Measurements from ENCODE around the gene WNT7B.
A peak's percentile ranks its signal among the peaks of the same experiment; 100 is the strongest.

WNT7B gene

DNA sequence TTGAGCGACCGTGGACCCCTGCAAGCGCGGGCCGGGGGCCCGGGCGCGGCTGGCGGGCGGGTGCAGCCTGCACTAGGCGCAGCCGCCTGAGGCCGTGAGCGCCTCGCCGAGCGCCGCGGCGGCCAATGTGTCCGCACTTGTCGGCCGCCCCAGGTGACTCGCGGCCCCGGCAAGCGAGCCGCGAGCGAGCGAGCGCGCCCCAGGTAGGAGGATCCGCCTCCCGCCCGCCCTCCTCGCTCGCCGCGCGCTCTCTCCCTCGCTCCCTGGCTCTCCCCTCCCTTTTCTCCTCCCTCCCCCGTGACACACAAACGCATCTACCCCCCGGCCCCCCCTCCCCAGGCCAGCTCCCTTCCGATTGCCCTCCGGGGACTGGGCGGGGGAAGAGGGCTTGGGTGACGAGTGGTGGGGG is at the start of gene WNT7B:
Gene WNT7B (minus strand): TSS at position 160 of the 409 bp plus-strand sequence. CDS start 408 bp downstream, outside the sequence.
- DNase-seq (ENCODE audit: low read depth in 2 of 3, low spot score in 1 of 3), result no peak

DNA sequence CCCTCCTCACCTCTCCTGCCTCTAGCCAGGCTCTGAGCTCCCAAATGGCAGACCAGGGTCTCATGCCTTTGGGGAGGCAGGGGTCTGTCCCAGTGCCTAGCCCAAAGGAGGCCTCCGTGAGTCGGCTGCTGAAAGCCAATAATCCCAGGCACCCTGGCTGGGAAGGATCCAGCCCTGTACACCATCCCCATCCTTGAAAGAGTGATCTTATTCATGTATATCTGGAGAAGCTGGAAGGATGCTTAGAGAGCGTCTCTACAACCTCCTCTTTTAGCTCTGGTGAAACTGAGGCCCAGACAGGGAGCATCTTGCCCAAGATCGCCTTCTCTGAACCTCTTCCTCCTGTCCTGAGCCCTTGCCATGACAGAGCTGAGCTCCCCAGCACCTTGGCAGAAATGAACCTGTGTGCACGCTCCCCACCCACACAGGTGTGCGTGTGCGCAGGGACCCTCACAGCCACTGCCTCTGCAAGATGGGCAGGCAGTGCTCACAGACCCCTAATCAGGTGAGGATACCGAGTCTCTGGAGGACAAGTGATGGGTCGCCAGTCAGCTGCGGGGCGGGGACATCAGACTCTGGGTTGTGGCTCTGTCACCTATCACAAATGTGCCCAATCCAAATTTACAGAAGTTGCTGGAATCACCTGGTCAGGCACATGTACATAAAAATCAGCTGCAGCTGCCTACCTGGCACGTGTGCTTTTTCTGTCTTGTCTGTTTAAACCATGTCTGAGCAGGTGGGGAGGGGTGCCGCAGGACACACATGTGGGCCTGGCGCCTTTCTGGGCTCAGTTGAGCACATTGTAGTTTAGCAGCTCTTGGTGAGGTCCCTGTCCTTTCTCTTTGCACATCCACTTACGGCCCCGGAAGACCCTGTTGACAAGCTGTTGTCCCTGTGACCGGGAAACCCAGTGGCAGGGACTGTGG is 49.3 kb upstream of the WNT7B start:
- no peak for DNase-seq (ENCODE audit: low read depth in 2 of 3, low spot score in 1 of 3)

DNA sequence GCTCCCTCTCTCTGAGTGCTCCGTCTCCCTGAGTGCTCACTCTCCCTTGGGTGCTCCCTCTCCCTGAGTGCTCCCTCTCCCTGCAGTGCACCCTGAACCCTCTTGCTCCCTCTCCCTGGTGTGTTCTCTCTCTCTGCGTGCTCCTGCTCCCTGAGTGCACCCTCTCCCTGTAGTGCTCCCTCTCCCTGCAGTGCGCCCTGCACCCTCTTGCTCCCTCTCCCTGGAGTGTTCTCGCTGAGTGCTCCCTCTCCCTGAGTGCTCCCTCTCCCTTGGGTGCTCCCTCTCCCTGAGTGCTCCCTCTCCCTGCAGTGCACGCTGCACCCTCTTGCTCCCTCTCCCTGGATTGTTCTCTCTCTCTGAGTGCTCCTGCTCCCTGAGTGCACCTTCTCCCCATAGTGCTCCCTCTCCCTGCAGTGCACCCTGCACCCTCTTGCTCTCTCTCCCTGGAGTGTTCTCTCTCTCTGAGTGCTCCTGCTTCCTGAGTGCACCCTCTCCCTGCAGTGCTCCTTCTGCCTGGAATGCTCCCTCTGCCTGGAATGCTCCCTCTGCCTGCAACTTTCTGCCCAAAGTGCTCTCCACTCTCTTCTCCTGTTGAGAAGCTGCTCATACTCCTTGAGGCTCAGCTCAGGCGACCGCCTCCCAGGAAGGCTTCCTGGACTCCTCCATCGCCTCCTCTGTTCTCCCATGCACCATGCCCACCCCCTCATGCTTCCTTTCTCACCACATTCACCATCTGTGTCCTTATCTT is 48.4 kb upstream of the WNT7B start:
- DNase-seq (ENCODE audit: low read depth in 2 of 3, low spot score in 1 of 3), result no peak

DNA sequence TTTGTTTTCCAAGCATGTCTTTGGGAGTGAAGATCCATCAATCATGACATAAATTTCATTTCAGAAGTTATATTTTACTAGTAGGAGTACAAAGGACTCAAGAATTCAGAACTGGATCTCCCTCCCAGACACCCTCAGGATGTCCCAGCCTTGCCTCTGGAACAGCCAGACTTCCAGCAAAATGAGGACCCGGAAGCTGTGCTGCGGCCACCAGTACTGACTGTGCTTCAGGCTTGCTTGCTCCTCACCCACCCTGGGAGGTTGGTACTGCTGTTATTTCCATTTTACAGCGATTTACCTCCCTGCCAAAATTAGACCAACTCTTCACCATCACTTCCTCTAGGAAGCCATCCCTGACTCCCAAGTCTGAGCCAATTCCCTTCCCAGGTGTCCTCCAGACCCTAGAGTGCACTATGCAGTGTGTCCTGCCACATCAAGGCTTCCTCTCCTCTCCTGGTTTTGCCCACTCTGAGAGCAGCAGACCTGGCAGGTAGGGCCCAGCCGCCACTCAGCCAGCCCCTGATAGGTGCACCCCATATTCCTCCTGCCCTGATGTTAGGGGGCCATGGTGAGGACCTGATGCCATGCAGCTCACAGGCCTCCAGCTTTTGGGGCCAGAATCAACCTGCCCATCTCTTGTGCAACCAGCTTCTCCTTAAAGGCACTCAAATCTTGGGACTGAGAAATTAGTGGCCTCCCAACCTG is 47.3 kb upstream of the WNT7B start:
- no peak for DNase-seq (ENCODE audit: low read depth in 2 of 3, low spot score in 1 of 3)

DNA sequence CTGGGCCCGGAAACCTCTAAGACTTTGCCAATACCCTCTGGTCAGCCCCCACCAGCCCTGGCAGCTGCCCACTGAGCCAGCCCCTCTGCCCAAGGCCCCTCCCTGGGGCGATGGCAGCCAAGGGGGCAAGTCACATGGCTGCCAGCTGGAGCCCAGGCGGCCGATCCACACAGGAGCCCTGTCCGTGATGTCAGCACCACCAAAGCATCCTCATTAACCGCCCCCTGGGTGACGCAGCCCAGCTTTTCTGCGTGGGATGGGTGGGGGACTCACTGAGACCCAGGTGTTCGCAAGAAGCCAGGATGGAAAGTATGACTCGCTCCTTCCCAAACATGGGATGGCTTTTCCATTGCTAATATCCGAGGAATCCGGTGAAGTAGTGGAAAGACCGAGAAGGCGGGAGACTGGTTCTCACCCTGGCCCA is 46.6 kb upstream of the WNT7B start:
- DNase-seq (ENCODE audit: low read depth in 2 of 3, low spot score in 1 of 3), result no peak

DNA sequence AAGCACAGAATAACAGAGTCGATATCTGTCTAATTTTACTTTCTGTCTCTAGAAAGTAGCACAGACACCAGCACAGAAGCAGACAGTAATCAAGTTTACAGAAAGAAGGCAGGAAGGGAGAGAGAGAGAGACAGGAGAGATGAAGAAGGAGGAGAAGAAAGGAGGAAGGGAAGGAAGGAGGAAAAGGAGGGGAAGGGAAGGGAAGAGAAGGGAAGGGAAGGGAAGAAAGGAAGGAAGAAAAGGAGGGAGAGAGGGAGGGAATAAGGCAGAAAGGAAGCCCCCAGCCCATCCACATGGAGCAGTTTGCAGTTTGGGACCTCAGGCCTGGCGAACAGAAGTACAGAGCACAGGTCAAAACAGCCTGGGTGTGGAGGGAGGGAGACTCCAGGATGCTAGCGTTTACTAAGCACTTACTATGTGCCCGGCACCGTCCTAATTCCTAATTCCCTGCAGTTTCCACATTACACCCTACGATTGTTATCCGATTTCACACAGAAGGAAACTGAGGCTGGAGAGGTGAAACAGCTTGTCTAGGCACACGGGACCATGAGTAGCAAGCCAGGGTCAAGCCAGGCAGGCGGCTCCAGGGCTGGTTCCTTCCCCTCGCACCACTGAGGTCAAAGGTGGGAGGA is 46.0 kb upstream of the WNT7B start:
- no peak for DNase-seq (ENCODE audit: low read depth in 2 of 3, low spot score in 1 of 3)

DNA sequence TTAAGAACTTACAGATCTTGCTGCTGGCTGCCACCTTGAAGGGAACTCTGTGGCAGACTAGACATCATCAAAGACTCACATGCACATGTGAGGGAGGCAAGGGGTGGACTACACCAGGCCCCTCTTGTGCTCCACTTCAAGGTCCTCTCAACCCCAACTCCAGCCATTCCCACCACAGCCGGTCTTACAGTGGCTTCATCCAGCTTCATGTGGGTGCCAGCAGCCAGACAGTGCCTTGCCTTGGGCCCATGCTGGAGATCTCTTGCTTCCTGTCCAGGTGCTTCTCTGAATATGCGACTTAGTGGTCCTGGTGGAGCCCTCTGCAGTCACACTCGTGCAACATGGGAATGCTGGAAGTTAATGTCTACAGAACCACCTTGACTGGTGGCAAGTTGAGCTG is 44.6 kb upstream of the WNT7B start:
- no peak for DNase-seq (ENCODE audit: low read depth in 2 of 3, low spot score in 1 of 3)

DNA sequence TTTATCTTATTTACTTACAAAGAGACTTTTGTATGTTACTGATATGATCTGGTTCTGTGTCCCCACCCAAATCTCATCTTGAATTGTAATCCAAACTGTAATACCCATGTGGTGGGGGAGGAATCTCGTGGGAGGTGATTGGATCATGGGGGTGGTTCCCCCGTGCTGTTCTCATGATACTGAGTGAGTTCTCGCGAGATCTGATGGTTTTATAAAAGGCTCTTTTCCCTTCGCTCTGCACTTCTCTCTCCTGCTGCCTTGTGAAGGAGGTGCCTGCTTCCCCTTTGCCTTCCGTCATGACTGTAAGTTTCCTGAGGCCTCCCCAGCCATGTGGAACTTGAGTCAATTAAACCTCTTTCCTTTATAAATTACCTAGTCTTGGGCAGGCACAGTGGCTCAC is 42.4 kb upstream of the WNT7B start:
- no peak for DNase-seq (ENCODE audit: low read depth in 2 of 3, low spot score in 1 of 3)

DNA sequence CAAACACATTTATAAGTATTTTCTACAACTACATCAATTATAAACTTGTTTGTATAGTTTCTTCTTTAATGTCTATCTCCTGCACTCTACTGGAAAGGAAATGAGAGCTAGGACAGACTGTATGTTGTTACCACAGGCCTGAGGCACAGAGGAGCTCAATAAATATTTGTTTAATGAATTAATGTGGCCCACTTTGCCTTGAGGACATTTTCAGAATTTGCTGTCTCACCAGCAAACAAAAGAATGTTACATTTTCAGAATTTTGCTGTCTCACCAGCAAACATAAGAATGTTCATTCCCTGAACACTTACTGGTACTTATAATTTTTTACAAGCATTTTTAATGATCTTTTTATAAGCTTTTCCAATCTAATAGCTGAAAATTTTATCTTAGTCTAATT is 41.9 kb upstream of the WNT7B start:
- DNase-seq (ENCODE audit: low read depth in 2 of 3, low spot score in 1 of 3), result no peak

DNA sequence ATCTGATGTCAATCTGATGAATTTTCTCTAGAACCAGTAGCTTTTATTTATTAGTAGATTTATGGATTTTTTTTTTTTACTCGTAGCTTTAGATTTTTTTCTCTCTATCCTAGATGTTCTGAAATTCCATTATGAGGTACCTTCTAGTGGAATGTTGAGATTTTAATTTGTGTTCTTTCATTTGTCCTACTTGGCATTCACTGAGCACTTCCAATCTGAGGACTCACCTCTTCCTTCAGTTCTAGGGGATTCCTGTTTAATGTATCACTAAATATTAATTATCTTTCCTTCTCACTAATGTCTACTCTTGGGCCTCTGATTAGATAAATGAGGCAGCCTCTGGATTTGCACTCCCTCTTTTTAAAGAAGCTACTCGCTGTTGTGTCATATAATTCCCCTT is 40.2 kb upstream of the WNT7B start:
- DNase-seq (ENCODE audit: low read depth in 2 of 3, low spot score in 1 of 3), result no peak

DNA sequence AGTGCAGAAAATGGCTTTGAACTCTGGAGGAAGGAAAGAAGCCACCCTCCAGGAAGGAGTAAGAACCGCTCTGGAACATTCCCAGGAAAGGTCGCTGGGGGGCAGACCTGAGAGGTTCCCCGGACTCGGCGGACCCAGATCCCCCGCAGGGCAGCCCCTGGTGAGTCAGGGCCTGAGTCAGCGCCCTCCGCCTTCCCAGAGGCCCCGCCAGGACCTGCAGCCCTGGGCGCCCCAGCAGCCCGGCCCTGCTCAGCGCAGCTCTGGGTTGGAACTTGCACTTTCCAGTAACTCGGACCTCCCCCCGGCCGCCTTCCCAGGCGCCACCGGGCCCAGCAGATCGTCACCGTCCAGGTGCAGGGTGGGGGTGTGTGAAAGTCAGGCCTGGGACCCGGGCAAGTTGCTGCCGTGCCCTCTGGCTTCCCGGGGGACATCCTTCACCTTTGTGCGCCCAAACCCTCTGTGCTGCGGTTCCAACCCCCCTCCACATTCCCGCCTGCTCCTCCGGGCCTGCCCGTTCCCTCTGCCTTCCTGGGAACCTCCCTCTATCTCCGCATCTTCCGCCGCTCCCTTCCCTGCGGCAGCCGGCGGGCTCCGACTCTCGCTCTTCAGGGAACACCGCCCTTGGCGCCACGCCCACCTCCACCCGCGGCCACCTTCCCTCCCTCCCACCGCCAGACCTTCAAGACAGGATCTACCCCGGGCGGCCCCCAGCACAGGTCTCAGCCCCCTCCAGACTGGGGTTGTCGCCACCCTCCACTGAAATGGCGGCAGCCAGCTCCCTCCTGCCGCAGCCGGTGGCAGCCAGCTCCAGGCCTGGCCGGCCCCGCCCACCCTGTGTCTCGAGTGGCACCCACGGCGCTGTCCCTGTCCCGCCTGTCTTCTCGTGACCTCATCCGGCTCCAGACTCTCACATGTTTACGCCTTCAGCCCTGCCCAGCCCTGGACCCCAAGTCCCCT is 36.8 kb upstream of the WNT7B start:
- DNase-seq (ENCODE audit: low read depth in 2 of 3, low spot score in 1 of 3), result peak; percentile 88 to 91 (median 89)

DNA sequence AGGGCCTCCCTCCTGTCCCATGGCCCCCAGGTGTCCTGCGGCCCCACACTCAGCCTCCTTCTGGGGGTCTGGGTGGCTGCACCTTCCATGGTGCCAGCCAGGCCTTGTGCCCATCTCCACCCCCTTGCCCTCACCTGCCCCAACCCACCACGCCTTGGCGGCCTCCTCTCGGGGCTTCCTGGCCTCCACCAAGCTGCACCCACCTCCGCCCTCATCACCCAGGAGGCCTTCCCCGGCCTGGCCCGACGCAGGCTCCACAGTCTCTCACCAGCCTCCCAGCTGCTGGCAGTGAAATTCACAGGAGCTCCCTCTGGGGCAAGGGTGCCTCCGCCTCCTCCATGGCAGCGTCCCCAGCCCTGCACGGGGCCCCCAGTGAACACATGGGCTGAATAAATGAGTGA is 35.9 kb upstream of the WNT7B start:
- no peak for DNase-seq (ENCODE audit: low read depth in 2 of 3, low spot score in 1 of 3)

DNA sequence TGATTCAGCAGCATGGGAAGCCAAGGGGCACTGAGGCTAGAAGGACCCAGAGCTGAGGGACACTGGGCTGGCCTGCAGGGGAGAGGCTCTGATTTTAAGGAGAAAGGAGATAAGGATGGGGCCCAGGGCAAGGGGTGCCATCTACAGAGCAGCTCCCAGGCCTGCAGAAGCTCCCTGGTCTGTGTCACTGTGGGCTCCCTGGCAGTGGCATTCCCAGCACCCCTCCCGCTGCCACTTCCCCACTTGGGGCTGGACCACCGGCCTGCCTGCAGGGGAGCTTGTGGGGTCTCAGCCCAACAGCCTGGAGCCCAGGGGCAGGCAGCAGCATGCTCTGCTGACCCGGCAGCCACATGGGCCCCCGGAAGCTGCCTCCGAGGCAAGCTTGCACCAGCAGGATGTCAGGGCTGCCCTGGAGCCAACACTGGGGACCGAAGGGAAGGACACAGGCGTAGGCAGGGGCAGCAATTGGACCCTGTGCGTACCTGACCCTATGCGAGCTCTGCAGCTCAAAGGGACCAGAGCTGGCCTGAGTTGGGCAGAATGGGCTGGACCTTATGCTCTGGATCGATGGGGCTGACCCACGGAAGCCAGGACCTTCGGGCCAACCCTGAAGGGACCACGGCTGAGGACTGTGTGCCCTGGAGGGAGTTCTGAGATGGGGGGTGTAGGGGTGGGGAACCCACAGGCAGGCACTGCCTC is 35.4 kb upstream of the WNT7B start:
- DNase-seq (ENCODE audit: low read depth in 2 of 3, low spot score in 1 of 3), result no peak

DNA sequence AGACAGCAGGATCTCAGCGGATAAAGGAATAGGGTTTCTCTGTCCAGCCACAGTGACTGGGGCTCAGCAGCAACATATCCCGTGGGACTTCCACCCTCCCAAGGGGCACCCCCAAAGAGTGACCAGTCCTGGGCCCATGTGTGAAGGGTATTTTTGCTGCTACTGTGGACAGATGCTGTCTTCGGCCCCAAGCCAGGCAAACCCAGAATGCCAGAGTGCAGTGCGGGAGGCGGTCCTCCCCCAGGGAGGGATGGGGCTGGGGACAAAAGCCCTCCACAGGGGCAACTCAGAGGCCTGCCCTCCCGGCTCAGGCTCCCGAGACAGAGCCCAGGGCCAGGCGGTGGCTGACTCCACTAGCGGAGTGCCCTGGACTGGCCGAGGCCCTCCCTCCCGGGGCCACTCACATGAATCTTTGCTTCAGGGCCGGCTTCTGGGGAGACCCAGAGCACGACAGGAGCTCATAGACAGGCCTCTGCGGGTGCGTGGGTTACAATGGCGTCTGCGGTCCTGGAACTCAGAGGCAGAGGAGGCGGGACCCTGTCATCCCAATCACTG is 34.7 kb upstream of the WNT7B start:
- no peak for DNase-seq (ENCODE audit: low read depth in 2 of 3, low spot score in 1 of 3)

DNA sequence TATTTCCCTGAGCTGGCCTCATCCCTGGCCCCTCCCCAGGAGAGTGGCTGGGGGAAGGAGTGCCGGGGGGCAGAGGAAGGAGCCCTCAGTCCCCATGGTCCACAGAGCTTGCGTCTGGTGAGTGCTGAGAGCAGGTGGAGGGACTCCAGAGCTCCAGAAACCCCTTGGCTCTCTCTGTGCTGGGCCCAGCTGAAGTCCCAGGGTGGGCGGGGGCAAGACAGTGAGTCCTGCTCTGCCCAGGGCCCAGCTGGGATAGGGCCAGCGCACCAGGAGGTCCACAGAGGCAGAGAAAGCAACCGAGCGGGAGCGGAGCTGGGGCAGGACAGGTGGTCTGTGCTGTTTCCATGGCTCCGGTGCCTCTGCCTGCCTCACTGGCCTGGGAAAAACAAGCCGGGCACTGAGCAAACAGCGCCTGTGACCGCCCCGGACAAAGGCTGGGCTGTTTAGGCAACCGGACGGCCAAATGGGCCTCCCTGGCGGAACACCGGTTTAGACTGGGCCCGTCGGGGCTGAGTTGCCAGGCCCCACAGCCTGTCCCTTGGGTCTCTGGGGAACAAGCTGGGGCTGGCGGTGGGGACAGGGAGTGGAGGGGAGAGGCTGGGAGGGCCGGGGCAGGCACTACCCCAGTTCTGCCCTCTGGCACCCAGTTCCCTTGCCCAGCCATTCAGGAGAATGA is 34.1 kb upstream of the WNT7B start:
- no peak for DNase-seq (ENCODE audit: low read depth in 2 of 3, low spot score in 1 of 3)

DNA sequence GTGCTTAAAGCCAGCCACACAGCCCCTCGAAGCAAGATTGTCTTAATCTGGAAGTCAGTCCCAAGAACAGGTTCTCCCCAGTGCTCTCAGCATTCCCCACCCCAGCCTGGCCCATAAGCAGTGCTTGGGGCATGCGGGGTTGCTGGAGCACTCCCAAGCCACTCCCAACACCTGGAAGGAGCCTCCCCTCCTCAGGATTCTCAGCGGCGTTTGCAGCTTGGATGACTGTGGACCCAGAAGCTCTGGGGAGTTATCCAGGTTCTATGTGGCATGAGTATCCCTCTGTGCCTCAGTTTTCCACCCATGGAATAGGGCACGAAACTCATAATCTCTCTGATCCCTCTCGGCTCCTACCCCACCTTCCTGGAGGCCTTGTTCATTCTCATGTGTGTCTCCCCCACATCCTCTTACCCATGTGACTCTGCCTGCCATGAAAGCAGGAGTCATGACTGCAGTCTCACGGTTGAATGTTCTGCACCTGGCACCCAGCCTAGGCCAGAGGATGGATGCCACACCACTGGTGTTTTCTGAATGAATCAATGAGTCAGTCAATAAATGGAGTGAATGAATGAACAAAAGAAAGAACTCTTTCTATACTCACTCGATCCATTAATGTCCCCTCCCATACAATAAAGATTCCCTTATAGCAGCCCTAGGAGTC is 33.4 kb upstream of the WNT7B start:
- no peak for DNase-seq (ENCODE audit: low read depth in 2 of 3, low spot score in 1 of 3)

DNA sequence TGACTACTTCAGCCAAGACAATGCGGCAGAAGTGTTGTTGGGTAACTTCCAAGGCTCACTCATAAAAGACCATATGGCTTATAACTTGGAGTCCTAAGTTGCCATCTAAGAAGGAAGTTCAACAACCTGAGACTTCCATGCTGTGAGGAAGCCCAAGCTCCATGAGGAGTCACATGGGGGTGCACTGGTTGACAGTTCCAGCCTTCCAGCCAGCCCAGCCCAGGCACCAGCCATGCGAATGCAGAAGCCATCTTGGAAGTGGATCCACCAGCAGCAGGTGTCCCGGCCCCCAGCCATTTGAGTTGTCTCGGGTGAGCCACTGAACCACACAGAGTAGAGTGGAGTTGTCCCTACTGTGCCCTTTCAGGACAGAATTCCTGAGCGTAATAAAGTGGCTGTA is 32.8 kb upstream of the WNT7B start:
- DNase-seq (ENCODE audit: low read depth in 2 of 3, low spot score in 1 of 3), result no peak

Data from stimulated activated CD4-positive, alpha-beta T cell treated with anti-CD3 and anti-CD28 coated beads, Interleukin-12 subunit alpha, Interleukin-12 subunit beta, amount 100 ng/mL, for 48 hours (primary cell).